Inferior parietal cortex (tissue), 1 donor: ENCODE results near the gene RNF224.

Source experiments
- DNase-seq: peaks from one replicate; pipeline ENCODE4 v3.0.0-alpha.2; 2016; ENCODE audit errors: extremely low spot score

Gene RNF224

GRCh38 chr9:137227054-137227852, at the start of gene RNF224:
RNF224 (plus strand) TSS chr9:137227502; CDS start chr9:137228336, 834 bp downstream.
- DNase-seq: peak; percentile 68

- no peak for DNase-seq
These were observed 48.9 kb upstream of the RNF224 start for GRCh38 chr9:137178201-137178938.

GRCh38 chr9:137178939-137179630, 48.2 kb upstream of the RNF224 start:
- no peak for DNase-seq

- no peak for DNase-seq
These were observed 47.5 kb upstream of the RNF224 start for GRCh38 chr9:137179761-137180160.

- DNase-seq: no peak
These were observed 46.8 kb upstream of the RNF224 start for GRCh38 chr9:137180491-137180890.

GRCh38 chr9:137181680-137182079, 45.6 kb upstream of the RNF224 start:
- no peak for DNase-seq

- DNase-seq: no peak
These were observed 44.5 kb upstream of the RNF224 start for GRCh38 chr9:137182836-137183235.

GRCh38 chr9:137183980-137184595, 43.2 kb upstream of the RNF224 start:
- DNase-seq: no peak

- no peak for DNase-seq
These were observed 42.2 kb upstream of the RNF224 start for GRCh38 chr9:137184881-137185660.

- no peak for DNase-seq
These were observed 41.4 kb upstream of the RNF224 start for GRCh38 chr9:137185921-137186320.

GRCh38 chr9:137186385-137186784, 40.9 kb upstream of the RNF224 start:
- no peak for DNase-seq

- DNase-seq: no peak
These were observed 39.9 kb upstream of the RNF224 start for GRCh38 chr9:137187386-137187785.

- no peak for DNase-seq
These were observed 39.2 kb upstream of the RNF224 start for GRCh38 chr9:137188086-137188489.

- peak; percentile 93 for DNase-seq
These were observed 38.6 kb upstream of the RNF224 start, which contains the start of the genes ANAPC2 and SSNA1 for GRCh38 chr9:137188490-137189296. ANAPC2 (minus strand) TSS chr9:137188560; CDS start chr9:137188532, 28 bp downstream. SSNA1 (plus strand) TSS chr9:137188676; CDS start chr9:137188727, 51 bp downstream.

- DNase-seq: no peak
These were observed 37.7 kb upstream of the RNF224 start for GRCh38 chr9:137189297-137190295.

- DNase-seq: no peak
These were observed 36.9 kb upstream of the RNF224 start for GRCh38 chr9:137190315-137190856.

GRCh38 chr9:137191245-137191644, 36.1 kb upstream of the RNF224 start:
- no peak for DNase-seq

- no peak for DNase-seq
These were observed 35.4 kb upstream of the RNF224 start for GRCh38 chr9:137191691-137192447.
